Type B pancreatic cell (in vitro differentiated cells): ENCODE data around the gene MSX2. TPM values are rescaled to one million over a fixed set of nuclear protein-coding genes. Genes with fewer than 3 reads are reported as not detected.
A peak's percentile ranks its signal among the peaks of the same experiment; 100 is the strongest.

ENCODE experiments used
- DNase-seq: peaks from one replicate; pipeline ENCODE4 v3.0.0; 2021; ENCODE audit warnings: mixed read lengths; ENCODE audit not compliant: unreplicated experiment; ENCODE audit errors: extremely low spot score
- H3K27ac Mint-ChIP-seq: 2 replicates; pipeline ENCODE4 v1.8.0; 2021; ENCODE audit warnings: mild to moderate bottlenecking, mixed read lengths
- H3K27me3 Mint-ChIP-seq: 2 replicates; pipeline ENCODE4 v1.8.0; 2021; ENCODE audit warnings: mixed read lengths
- H3K36me3 Mint-ChIP-seq: 2 replicates; pipeline ENCODE4 v1.8.0; 2021; ENCODE audit warnings: mixed read lengths
- H3K4me1 Mint-ChIP-seq: one replicate; pipeline ENCODE4 v1.8.0; 2021; ENCODE audit warnings: mixed read lengths; ENCODE audit not compliant: unreplicated experiment
- H3K4me3 Mint-ChIP-seq: 2 replicates; pipeline ENCODE4 v1.8.0; 2021; ENCODE audit warnings: mild to moderate bottlenecking, mixed read lengths
- H3K9me3 Mint-ChIP-seq: 2 replicates; pipeline ENCODE4 v1.8.0; 2021; ENCODE audit warnings: mixed read lengths
- CTCF ChIP-seq: fragments of 200-600 bp; sonication (generic); conservative IDR thresholded peaks from 2 replicates; pipeline ENCODE4 v1.5.0; 2021; ENCODE audit warnings: antibody characterized with exemption, mild to moderate bottlenecking
- total RNA-seq: library from RNA; stranded (reverse); gene quantifications from 2 replicates; pipeline ENCODE4 v1.2.1, GENCODE V29; 2021; ENCODE audit warnings: low replicate concordance

Gene MSX2
- total RNA-seq, 1 donor from 2014 or later, result 69.7 TPM

- H3K27ac Mint-ChIP-seq, result no peak overlapping the region
- peaks cover 31% of the 10 kb centered on the region for H3K4me1 Mint-ChIP-seq
- no peak overlapping the region for H3K4me3 Mint-ChIP-seq
- no peaks in the 10 kb centered on the region for H3K9me3 Mint-ChIP-seq
- peaks cover 49% of the 10 kb centered on the region for H3K27me3 Mint-ChIP-seq
- no peak for DNase-seq
- no peaks in the 10 kb centered on the region for H3K36me3 Mint-ChIP-seq
- no peak for TF ChIP-seq CTCF
Observed at GRCh38 chr5:174744896-174745295, 20.5 kb downstream of the MSX2 start.

- no peaks in the 10 kb centered on the region for H3K9me3 Mint-ChIP-seq
- peaks cover 35% of the 10 kb centered on the region for H3K4me1 Mint-ChIP-seq
- H3K36me3 Mint-ChIP-seq, result no peaks in the 10 kb centered on the region
- DNase-seq, result no peak
- H3K27me3 Mint-ChIP-seq, result peaks cover 54% of the 10 kb centered on the region
- no peak overlapping the region for H3K27ac Mint-ChIP-seq
- H3K4me3 Mint-ChIP-seq, result peak overlapping the region; percentile 12
- TF ChIP-seq CTCF, result no peak
Observed at GRCh38 chr5:174745590-174746103, 21.3 kb downstream of the MSX2 start.

- Mint-ChIP-seq H3K36me3 (no peaks in the 10 kb centered on the region), H3K4me1 (peaks cover 25% of the 10 kb centered on the region), H3K4me3 (peak overlapping the region; percentile 83), H3K9me3 (no peaks in the 10 kb centered on the region), H3K27ac (no peak overlapping the region), H3K27me3 (peaks cover 44% of the 10 kb centered on the region)
- DNase-seq, result no peak
- no peak for TF ChIP-seq CTCF
Observed at GRCh38 chr5:174750711-174751110, 26.3 kb downstream of the MSX2 start.

- Mint-ChIP-seq H3K27ac (peak overlapping the region; percentile 90), H3K27me3 (peaks cover 38% of the 10 kb centered on the region)
Observed at GRCh38 chr5:174751154-174752000, 27.0 kb downstream of the MSX2 start.

DNA sequence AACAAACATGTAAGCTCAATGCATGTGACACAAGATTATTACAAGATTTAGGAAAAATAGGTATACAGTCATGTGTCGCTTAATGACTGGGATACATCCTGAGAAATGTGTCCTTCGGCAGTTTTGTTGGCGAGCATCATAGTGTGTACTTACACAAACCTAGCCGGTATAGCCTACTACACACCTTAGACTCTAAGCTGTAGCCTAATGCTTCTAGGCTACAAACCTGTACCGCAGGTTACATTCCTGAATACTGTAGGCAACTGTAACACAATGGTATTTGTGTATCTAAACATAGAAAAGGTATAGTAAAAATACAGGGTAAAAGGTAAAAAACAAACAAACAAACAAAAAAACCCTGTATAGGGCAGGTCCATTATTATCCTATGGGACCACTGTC is 27.7 kb downstream of the MSX2 start:
- Mint-ChIP-seq H3K27ac (peak overlapping the region; percentile 90), H3K4me3 (peak overlapping the region; percentile 87), H3K4me1 (peaks cover 16% of the 10 kb centered on the region), H3K27me3 (peaks cover 34% of the 10 kb centered on the region), H3K36me3 (no peaks in the 10 kb centered on the region), H3K9me3 (no peaks in the 10 kb centered on the region)
- TF ChIP-seq CTCF, result no peak
- no peak for DNase-seq

More at GRCh38 chr5:174751154-174752000, 27.0 kb downstream of the MSX2 start:
- H3K36me3 Mint-ChIP-seq, result no peaks in the 10 kb centered on the region
- H3K9me3 Mint-ChIP-seq, result no peaks in the 10 kb centered on the region
- H3K4me3 Mint-ChIP-seq, result peak overlapping the region; percentile 87
- no peak for TF ChIP-seq CTCF
- DNase-seq, result peak; percentile 74
- peaks cover 18% of the 10 kb centered on the region for H3K4me1 Mint-ChIP-seq
